HEK293T (cell line): ENCODE measurements around the gene PRPSAP2.

Source experiments
- ELF4 ChIP-seq: fragments of 450-650 bp; IDR thresholded peaks from 2 replicates; pipeline ENCODE4 v1.6.1; 2017; ENCODE audit warnings: antibody characterized with exemption
- FOXK2 ChIP-seq: fragments of 450-650 bp; IDR thresholded peaks from 2 replicates; pipeline ENCODE4 v1.6.1; 2016; ENCODE audit warnings: mild to moderate bottlenecking
- LEF1 ChIP-seq: fragments of 450-650 bp; IDR thresholded peaks from 2 replicates; pipeline ENCODE4 v1.6.1; 2017; ENCODE audit warnings: mild to moderate bottlenecking, borderline replicate concordance
- NFRKB ChIP-seq: fragments of 450-650 bp; IDR thresholded peaks from 2 replicates; pipeline ENCODE4 v1.6.1; 2016; ENCODE audit warnings: mild to moderate bottlenecking, moderate library complexity
- SUZ12 ChIP-seq: fragments of 450-650 bp; IDR thresholded peaks from 2 replicates; pipeline ENCODE4 v1.6.1; 2016; ENCODE audit warnings: mild to moderate bottlenecking
- TARDBP ChIP-seq: fragments of 450-650 bp; IDR thresholded peaks from 2 replicates; pipeline ENCODE4 v1.6.1; 2016
- ZNF384 ChIP-seq: fragments of 450-650 bp; IDR thresholded peaks from 2 replicates; pipeline ENCODE4 v1.6.1; 2016

GRCh38 chr17:18866866-18867813 is 9.2 kb downstream of the PRPSAP2 start:
- TF ChIP-seq FOXK2 (no peak), NFRKB (no peak), ELF4 (no peak), SUZ12 (no peak), ZNF384 (no peak), TARDBP (no peak), LEF1 (no peak)
